BJ (cell line): ENCODE measurements around the gene PDZK1. TPM values are rescaled to one million over a fixed set of nuclear protein-coding genes. Genes with fewer than 3 reads are reported as not detected.

ENCODE experiments used
- CTCF ChIA-PET: fragments of 350-600 bp; formaldehyde crosslinking; extraction: SDS; loops from one replicate; lab custom pipeline; 2021; ENCODE audit warnings: antibody characterized with exemption, inconsistent platforms; lab: Yijun Ruan, JAX
- POLR2A ChIA-PET: fragments of 300-600 bp; sonication (Branson Sonifier 250); formaldehyde crosslinking; extraction: SDS; loops from one replicate; lab custom pipeline; 2021; ENCODE audit warnings: antibody characterized with exemption; lab: Charles Lee
- DNase-seq: peaks from one replicate; pipeline ENCODE4 v3.0.0-alpha.2; 2011; ENCODE audit warnings: low read depth
- H3K27me3 ChIP-seq: 2 replicates; pipeline ENCODE4 v1.6.0; 2011; ENCODE audit warnings: low read length; ENCODE audit not compliant: control insufficient read depth, insufficient read depth
- H3K36me3 ChIP-seq: 2 replicates; pipeline ENCODE4 v1.5.1; 2011; ENCODE audit warnings: low read length; ENCODE audit not compliant: control insufficient read depth, insufficient read depth
- H3K4me3 ChIP-seq: 2 replicates; pipeline ENCODE4 v1.5.1; 2011; ENCODE audit warnings: low read depth, mild to moderate bottlenecking, control low read depth, low read length
- CTCF ChIP-seq: IDR thresholded peaks from 2 replicates; pipeline ENCODE4 v1.5.1; 2011; ENCODE audit warnings: low read depth, mild to moderate bottlenecking, control low read depth, inconsistent platforms, low read length, moderate library complexity; ENCODE audit not compliant: insufficient read depth
- polyA plus RNA-seq: library from polyadenylated mRNA; depleted of rRNA; stranded (reverse); fragments of >200 nt; gene quantifications from 2 replicates; pipeline ENCODE4 v1.2.3, GENCODE V29; 2011

PDZK1 gene
- polyA plus RNA-seq, 1 experiment, result 0.15 TPM

- CTCF ChIA-PET, result no interaction called here
- Histone ChIP-seq H3K27me3 (no peaks in the 10 kb centered on the region), H3K4me3 (no peak overlapping the region), H3K36me3 (no peaks in the 10 kb centered on the region)
- TF ChIP-seq CTCF, result no peak
- POLR2A ChIA-PET, result no interaction called here
- DNase-seq, result no peak
Observed at GRCh38 chr1:145717833-145718232, 10.7 kb upstream of the PDZK1 start.

- no peak overlapping the region for H3K4me3 ChIP-seq
- ChIA-PET CTCF (no interaction called here), POLR2A (interaction anchor here (0.6 kb wide), 1 partner anchor 79 kb away, joined by 4 read pairs; no protein-coding TSS in a partner anchor)
- H3K36me3 ChIP-seq, result no peaks in the 10 kb centered on the region
- no peak for TF ChIP-seq CTCF
- H3K27me3 ChIP-seq, result no peaks in the 10 kb centered on the region
- DNase-seq, result no peak
Observed at GRCh38 chr1:145716641-145717345, 9.6 kb upstream of the PDZK1 start.

- no peaks in the 10 kb centered on the region for H3K27me3 ChIP-seq
- CTCF ChIA-PET, result no interaction called here
- no peak for TF ChIP-seq CTCF
- POLR2A ChIA-PET, result no interaction called here
- DNase-seq, result no peak
- no peaks in the 10 kb centered on the region for H3K36me3 ChIP-seq
- H3K4me3 ChIP-seq, result no peak overlapping the region
Observed at GRCh38 chr1:145714524-145715111, 7.5 kb upstream of the PDZK1 start.

- POLR2A ChIA-PET, result no interaction called here
- CTCF ChIA-PET, result interaction anchor here (1.0 kb wide), 1 partner anchor 9 kb away, joined by 6 read pairs; no protein-coding TSS in a partner anchor
- no peak for TF ChIP-seq CTCF
- Histone ChIP-seq H3K27me3 (no peaks in the 10 kb centered on the region), H3K36me3 (no peaks in the 10 kb centered on the region), H3K4me3 (no peak overlapping the region)
- DNase-seq, result no peak
Observed at GRCh38 chr1:145711213-145711651, 4.1 kb upstream of the PDZK1 start.

- Histone ChIP-seq H3K36me3 (no peaks in the 10 kb centered on the region), H3K4me3 (no peak overlapping the region), H3K27me3 (no peaks in the 10 kb centered on the region)
- DNase-seq, result no peak
- CTCF ChIA-PET, result interaction anchor here (2.5 kb wide), 1 partner anchor 10 kb away, joined by 6 read pairs; no protein-coding TSS in a partner anchor
- POLR2A ChIA-PET, result no interaction called here
- TF ChIP-seq CTCF, result no peak
Observed at GRCh38 chr1:145710291-145711027, 3.3 kb upstream of the PDZK1 start.
